ENCODE data around the gene SNX18.

The SNX18 gene

DNA sequence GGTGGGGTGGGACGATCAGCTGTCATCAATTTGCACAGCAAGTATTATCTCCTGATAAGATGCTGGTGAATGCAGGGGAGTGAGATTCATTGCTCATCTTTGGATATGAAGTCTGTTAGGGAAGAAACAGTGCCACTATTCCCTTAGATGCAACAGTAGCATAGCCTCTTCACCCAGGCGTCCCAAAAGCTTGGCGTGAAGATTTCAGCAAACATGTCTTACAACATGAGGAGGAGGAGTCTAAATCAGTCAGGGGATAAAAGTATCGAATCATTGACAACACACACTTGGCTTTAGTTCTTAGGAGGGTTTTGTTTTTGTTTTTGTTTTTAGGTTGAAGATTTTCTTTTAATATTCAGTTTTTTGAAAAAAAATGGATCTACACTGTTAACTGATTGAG, 26.5 kb downstream of the SNX18 start:
- DNase-seq = no peak

DNA sequence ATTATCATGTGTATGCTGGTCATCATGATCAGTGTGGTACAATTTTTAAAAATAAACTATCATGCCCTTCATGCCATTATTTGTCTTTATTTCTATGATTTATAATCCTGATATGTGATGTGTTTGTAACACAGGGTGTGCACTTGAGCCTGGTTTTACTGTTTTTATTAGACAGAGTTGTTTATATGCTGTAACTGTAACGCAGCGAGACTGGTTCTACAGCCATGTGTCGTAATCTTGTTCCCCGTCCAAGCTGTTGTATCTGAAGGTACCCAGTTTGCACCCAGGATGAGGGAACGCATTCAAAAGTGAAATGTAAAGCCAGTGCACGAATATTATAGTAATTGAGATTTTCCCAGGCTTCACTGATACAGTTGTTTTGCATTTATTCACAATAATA, 28.2 kb downstream of the SNX18 start:
- DNase-seq = no peak

DNA sequence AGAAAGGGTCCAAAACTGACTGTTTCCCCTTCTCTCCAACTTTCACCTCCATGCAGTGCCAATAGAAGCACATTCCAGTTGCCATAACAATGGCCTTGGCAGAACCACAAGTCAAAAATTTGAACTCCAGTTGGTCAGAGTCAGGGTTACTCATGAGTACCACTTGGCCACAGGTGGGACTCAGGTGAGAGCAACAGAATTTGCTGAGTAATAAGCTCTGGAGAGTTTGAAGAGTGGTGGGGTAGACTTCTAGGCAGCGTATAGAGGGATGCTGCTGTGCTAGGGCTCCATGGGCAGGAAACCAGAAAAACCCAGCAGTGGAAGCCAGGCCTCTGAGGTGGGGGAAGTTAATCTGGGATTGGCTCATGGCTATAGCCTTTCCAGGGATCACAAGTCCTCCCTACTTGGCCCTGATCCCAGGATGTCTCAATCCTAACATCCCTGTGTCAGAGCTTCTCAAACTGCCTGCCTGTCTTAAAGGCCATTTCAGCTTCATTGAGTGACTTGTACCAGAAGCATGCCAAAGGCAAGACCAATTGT, 30.2 kb downstream of the SNX18 start:
- DNase-seq = no peak

DNA sequence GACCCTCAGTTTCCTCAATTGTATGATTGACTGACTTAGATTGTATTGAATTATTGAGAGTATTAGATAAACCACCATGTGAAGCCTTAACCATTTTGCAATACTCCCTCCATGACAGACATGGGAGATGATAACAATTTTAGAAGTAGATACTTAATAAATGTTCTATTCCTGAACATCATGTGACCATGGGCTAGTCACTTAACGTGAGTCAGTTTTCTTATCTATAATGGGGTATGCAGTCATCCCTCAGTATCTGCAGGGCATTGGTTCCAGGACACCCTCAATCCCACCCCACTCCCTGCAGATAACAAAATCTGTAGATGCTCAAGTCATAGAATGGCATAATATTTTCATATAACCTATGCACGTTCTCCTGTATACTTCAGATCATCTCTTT, 31.0 kb downstream of the SNX18 start:
- DNase-seq = no peak

DNA sequence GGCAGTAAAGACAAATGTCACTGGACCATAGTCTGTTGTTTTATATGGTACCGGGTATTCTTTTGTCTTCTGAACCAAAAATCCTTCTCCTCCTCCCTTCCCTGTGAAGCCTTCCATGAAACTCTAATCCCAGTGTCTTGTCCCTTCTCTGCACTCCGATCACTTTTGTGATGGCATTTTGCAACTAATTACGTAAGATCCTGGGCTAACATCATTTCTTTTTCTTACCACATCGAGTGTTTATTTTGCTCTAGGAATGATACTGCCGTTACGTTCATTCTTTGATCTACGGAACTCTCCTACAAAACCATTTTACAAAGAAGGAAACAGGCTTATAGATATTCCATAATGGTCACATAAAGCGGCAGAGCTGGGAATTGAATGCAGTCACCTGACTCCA, 33.7 kb downstream of the SNX18 start:
- no peak for DNase-seq

DNA sequence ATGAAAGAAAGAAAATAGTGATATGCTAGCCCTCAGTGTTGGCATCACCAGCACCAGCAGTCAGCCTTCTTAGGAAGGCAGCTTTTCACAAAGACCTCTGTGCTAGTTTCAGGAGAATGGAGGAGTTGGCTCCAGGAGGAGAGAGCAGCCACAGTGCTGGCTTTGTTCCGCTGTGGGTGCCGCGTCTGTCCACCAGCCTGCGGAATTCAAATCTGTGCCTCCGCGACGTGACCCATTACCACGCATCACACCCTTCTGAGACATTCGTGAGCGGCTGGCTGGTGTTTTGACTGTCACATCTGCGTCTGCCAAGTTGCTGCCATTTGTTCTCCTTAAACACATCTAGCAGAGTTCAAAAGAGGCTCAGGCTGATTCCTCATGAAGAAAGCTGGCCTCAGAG, 34.4 kb downstream of the SNX18 start:
- DNase-seq = no peak

DNA sequence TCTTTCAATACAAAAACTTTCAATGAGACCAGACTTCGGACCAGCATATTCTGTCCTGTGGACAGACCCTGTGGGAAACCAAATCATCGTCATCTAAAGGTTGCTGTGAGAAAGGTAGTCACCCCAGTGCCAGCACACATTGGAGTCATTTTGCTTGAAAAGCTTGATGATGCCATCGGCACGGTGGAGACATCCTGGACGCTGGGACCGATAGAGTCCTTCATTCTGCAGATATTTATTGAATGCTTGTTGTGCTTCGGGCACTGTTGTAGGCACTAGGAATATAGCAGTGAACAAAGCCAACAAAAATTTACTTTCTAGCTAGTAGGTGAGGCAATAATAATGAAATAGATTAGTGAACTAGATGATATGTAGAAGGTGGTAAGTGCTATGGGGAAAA, 34.9 kb downstream of the SNX18 start:
- no peak for DNase-seq

DNA sequence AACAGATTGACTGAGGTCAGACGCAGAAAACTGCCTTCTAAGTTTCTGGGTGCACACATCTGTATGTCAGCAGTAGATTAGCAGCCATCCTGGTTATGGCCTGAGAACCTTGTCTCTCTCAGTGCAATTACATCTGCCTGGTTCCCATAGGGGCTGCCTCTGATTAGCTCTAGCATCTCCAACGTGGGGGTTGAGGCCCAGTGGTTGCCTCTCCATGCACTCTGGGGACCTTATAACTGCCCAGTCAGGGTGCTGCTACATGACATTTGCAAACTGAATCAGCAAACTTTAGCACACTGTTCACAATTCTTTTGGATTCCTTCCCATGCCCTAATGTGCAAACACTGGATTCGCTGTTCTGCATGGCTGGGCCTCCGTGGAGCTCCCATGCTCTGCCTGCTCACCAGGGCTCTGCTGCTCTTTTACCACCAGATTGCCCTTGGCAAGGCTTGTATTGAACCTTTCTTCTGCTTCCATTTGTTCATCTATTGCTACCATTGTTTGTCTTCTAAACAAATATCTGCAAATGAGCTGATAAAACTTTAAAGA, 36.2 kb downstream of the SNX18 start:
- DNase-seq = no peak

DNA sequence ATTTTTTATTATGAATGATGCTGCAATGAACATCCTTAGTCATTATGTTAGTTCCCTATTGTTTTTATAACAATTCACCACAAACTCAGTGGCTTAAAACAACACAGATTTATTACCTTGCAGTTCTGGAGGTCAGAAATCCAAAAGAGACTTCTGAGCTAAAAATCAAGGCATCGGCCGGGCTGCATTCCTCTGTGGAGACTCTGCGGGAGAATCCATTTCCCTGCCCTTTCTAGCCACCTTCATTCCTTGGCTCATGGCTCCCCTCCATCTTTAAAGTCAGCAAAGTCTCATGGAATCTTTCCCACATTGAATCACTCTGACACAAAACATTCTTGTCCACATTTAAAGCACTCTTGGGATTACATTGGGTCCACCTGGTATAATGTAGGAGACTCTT, 38.6 kb downstream of the SNX18 start:
- DNase-seq = no peak

DNA sequence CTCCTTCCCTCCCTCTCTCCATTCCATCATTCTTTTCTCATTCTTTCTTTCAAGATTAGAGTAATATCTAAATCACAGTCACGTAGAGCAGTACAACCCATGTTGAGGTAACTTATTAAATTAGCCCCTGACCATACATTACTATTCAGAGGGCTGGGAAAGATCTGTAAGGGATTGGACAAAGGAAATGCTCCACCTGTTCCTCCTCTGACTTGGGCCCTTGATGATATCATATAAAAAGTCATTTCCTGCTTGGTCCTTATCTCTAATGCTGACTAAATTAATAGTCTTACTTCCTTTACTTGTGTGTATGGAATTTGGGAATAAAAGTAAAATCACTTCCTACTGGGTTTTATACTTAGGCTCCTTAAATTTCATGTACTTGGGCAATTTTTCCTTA, 40.8 kb downstream of the SNX18 start:
- no peak for DNase-seq

DNA sequence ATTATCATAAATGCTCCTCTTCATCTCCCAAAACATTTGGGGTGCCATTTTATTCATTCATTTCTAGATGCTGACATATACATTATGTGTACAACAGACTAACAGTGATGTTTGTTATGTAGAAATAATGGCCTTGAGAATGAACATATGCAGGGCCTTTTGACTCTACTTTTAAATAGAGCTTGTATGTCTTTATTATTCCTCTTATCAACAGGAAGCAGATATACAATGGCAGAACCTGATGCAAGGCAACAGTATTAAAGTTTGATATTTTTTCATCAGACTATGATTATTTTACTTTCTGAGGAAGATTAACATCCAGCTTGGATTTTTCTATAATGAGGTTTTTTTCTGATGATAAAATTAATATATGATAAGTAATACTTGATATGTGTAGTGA, 44.1 kb downstream of the SNX18 start:
- no peak for DNase-seq

DNA sequence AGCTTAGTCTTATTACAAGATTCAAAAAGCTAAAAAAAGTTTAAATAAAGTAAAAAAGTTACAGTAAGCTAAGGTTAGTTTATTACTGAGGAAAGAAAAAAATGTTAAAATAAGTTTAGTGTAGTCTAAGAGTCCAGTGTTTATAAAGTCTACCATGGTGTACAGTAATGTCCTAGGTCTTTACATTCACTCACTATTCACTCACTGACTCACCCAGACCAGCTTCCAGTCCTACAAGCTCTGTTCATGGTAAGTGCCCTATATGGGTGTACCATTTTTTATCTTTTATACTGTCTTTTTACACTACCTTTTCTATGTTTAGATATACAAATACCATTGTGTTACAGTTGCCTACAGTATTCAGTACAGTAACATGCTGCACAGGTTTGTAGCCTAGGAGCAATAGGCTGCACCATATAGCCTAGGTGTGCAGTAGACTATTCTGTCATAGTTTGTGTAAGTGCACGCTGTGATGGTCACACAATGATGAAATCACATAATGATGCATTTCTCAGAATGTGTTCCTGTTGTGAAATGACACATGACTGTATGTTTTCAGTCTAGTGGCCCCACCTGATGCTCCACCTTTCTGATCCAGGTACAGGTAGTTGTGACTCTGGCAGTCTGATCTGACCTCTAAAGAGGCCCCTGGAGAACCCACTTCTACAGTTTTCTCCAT, 45.7 kb downstream of the SNX18 start:
- DNase-seq = no peak

DNA sequence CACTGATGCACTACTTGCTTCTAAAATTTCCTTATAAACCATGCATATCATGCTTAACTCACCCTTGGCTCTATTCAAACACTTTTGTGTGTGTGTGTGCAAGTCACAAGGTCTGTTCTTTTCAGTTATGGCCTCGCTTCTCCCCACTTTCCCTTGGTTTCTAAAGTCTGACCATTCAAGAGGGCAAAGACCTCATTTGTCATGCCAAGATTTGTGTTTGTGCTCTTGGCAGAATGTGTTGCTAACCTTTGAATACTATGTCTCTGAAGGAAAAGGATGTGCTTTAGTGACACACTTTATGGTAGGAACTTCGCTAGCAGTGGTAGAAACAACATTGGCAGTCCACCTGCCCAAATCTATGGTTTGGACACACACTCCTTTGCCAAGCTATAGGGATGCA, 50.4 kb downstream of the SNX18 start:
- no peak for DNase-seq

DNA sequence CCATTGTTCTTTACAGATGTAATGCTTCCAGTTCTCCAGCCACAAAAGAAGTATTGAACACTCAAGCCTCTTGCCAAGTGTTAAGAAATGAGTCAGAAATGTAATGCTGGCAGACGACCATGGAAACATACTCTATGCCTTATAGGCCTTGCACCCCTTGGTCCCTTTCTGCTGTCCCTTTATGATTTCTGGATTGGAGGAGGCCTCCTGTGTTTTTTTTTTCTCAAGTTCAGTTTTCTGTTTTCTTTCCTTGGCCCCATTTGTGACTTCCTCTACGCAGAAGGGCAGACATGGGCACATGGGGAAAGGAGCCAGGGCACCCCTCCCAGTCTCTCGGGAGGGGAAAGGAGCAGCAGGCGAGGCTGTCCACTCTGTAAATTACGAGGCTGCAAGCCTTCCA, 53.4 kb downstream of the SNX18 start:
- no peak for DNase-seq

DNA sequence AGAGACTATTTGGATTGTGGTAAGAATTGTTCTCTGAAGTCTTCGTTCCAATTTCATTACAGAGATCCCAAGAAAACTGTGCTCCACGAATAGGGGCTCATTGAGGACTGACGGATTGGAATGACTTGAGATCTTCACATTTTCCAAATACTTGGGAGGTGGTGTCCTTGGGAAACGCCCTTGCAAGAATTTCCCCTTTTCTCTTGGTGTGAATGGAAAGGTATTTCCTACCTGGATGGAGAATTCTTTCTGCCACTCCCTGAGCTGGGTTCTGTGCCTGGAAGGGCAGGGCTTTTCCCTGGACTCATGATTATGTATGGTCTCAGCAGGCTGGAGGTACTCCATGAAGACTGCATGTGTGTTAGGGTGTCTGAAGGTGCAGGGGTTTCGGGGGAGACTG, 53.9 kb downstream of the SNX18 start:
- DNase-seq = no peak

DNA sequence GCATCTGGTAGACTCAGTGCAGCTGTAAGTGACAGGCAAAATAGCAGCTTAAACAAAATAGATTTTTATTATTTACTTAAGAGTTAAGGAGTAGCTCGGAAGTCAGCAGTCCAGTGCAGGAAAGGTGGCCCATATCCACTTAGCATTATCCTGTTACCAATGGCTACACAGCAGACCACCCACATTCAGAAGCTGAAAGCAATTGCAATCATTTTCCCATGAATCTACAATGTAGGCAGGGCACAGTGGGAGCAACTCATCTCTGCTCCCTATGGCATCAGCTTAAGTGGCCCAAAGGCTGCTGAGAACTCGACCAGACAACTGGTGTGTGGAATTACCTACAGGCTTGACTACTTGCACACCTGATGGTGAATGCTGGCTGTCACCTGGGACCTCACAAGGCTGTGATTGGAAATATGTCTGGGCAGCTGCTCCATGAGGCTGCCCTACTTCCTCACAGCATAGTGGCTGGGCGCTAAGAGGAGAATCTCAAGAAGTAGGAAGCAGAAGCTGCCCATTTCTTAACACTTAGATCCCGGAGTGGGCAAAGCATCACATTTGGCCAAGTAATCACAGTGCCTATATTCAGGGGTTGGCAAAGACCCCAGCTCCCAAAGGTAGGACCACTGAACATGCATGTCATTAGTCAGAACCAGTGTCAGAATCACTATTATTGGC, 56.4 kb downstream of the SNX18 start:
- DNase-seq = no peak

DNA sequence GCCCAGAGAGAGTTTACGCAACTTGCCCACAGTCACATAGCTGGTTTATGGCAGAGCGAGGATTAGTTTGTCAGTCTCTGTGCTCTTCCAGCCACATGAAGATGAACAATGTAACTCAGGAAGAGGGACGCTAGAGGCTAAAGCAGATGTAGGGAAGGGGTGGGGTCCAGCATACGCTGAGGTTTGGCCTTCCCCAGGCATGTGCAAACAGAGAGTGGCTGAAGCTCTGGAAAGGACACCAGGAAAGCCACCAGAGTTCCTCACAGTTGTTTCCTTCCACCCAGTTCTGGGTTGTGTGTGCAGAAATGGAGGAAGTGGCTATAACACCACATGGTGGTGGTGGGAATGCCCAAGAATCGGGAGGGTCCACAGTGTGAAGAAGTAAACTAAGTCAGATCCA, 60.0 kb downstream of the SNX18 start:
- no peak for DNase-seq

DNA sequence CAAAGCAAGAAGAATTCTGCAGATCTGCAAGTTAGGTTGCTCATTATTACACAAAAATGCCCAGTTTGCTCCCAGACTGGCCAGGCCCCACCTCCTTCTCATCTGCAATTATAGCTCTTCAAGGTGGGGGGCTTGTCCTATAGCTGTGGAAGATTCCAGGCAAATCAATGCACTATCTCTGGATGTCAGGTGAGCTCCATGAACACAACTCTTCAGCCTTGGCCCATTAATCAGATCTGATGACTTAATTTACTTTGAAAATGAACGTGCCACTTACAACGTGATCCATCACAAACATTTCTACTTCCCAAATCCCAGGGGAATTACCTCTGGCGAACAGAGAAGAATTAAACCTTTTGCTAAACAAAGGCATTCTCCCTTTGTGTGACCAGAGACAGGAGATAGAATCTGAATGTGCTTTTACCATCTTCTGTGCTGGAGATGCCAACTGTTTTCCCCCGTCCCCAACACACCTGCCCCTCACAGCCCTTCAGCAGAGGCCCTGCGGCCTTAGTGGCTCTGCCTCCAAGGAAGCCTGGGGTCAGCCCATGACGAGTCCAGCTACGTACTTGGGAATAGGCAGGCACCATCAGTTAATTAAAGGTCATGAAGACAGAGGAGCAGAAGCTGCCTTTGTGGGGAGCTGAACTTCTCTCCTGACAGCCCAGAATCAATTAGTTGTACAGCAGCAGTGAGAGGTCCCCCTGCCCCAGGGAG, 60.5 kb downstream of the SNX18 start:
- DNase-seq = no peak

DNA sequence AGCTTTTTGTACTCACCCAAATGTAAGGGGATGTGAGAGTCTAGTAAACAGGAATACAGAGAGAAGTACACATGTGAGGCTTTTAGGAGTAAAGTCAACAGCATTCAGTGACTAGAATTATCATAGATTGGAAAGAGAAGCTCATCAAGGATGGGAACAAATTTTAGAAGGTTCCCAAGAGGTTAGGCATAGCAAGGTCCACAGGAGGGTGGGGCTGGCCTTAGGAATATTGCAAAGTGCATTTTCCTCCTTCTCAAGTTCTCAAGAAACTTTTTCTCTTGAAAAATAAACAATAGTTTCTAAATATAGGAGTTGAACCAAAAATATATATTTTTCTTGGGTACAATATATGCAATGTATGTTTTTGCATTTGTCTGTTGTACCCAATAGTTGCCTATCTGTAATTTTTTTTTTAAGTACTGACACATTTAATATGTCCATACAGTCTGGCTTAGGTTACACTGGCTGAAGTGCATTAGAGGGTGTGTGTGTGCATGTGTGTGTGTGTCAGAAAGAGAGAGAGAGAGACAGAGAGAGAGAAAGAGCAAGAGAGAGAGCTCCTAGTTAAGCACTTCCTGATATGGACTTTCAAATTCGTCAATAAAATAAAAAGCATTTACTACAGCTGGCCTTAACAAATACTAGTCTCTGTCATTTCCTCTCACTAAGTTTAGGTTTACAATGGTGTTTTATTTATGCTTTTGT, 62.2 kb downstream of the SNX18 start:
- no peak for DNase-seq

DNA sequence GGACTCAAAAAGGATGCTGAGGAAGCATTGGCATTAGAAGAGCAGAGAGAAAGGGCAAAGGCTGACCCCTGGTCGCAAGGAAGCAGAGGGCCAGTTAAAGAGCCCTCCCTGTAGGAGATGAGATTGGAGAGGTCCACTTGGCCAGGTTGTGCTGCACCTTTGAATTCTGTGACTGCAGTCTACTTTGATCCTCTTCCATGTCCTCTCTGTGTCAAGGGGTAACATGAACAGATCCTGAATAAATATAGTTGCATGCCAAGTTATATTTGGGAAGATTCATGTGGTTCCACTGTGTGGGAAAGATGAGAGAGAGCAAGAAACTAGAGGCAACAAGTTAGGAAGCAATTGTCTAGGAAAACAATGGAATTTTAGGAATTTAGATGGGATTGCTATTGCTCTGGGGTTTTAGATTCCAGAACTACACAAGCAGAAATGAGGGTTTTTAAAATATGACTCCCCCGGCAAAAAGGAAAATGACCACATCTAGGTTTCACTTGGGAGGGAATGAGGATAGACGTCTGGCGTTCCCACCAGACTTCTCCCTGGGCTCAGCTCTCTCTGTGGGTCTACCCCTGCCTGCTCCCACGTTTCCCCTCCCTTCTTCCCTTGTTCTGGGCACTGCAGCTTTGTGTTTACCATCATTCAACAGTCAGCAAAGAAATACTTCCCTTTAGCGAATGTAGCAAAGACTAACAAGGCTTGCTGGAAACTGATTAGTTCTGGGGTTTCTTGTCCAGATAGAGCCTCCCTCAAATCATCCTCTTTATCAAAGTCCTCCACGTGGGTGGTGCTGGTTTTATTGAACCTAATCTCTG, 63.6 kb downstream of the SNX18 start:
- no peak for DNase-seq

DNA sequence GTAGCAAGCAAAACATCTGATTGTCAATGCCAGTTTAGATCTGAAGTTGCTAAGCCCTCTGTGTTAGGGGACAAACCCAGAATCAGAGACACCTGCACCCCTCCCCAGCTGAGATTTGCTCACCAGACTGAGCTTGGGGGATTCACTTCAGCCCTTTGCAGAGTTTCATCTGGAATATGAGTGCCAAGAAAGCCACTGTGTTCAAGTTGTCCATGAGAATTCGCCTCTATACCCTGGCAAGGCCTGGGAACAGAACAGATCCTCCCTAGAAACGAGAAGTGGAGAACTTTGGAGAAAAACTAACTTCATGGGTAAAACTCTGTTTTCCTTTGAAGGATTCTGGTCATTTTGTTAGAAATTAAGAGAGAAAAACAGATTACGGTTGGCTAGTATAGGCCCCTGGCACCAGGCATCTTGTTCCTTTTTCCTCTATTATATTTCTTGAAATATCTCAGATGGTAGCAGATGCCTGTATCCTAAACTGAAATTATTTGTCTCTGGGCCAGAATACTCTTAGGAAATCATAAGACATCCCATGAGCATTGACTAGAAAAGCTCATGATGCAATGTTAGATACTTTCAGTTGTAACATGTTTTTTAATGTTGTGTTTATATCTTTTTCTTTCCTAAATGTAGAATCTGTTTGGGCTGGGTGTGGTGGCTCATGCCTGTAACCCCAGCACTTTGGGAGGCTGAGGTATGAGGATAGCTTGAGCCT, 64.4 kb downstream of the SNX18 start:
- DNase-seq = no peak

DNA sequence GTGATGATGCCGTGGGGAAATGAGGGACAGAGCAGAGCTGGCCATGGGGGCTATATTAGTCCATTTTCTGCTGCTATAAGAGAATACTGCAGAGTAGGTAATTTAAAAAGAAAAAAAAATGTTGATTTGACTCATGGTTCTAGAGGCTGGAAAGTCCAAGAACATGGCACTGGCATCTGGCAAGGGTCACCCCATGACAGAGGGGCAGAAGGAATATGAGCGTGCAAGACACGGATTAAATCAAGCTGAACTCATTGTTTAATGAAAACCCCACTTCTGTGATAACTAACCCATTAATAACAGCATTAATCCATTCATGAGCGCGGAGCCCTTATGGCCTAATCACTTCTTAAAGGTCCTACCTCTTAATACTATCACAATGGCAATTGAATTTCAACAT, 68.8 kb downstream of the SNX18 start:
- no peak for DNase-seq

Data from CD4-positive, alpha-beta T cell treated with Interleukin-6 for 4 hours (primary cell).